NOMO-1 treated with dmso at 0.1 percent for 144 hours (cell line): Measurements from ENCODE around the gene USF2.

Experiments
- DNase-seq: peaks from one replicate; lab custom pipeline; 2025; ENCODE audit not compliant: unreplicated experiment; lab: John Stamatoyannopoulos, UW

Gene USF2

GRCh38 chr19:35298561-35298972 lies 29.8 kb downstream of the USF2 start:
- no peak for DNase-seq

- no peak for DNase-seq
Measured at GRCh38 chr19:35299523-35300338, 31.0 kb downstream of the USF2 start.

GRCh38 chr19:35300339-35300649 lies 31.5 kb downstream of the USF2 start:
- no peak for DNase-seq

GRCh38 chr19:35301961-35302360 lies 33.2 kb downstream of the USF2 start:
- DNase-seq: no peak

- no peak for DNase-seq
Measured at GRCh38 chr19:35302446-35302845, 33.7 kb downstream of the USF2 start.

GRCh38 chr19:35303357-35303915 lies 34.7 kb downstream of the USF2 start:
- DNase-seq: no peak

GRCh38 chr19:35304036-35304435 lies 35.3 kb downstream of the USF2 start:
- DNase-seq: no peak

- DNase-seq: no peak
Measured at GRCh38 chr19:35305181-35305580, 36.4 kb downstream of the USF2 start.

GRCh38 chr19:35306473-35307246 lies 37.9 kb downstream of the USF2 start:
- no peak for DNase-seq

- no peak for DNase-seq
Measured at GRCh38 chr19:35307931-35308330, 39.2 kb downstream of the USF2 start.

- DNase-seq: no peak
Measured at GRCh38 chr19:35308910-35309309, 40.1 kb downstream of the USF2 start.

- DNase-seq: no peak
Measured at GRCh38 chr19:35309481-35310279, 40.9 kb downstream of the USF2 start.

GRCh38 chr19:35310331-35310730 lies 41.6 kb downstream of the USF2 start:
- DNase-seq: no peak

GRCh38 chr19:35310811-35311465 lies 42.2 kb downstream of the USF2 start:
- no peak for DNase-seq

- DNase-seq: no peak
Measured at GRCh38 chr19:35311901-35312665, 43.3 kb downstream of the USF2 start.

GRCh38 chr19:35313587-35313986 lies 44.8 kb downstream of the USF2 start:
- no peak for DNase-seq

GRCh38 chr19:35314031-35314430 lies 45.3 kb downstream of the USF2 start:
- DNase-seq: no peak

- DNase-seq: no peak
Measured at GRCh38 chr19:35314858-35315470, 46.2 kb downstream of the USF2 start.

- DNase-seq: no peak
Measured at GRCh38 chr19:35315883-35316282, 47.1 kb downstream of the USF2 start.

GRCh38 chr19:35316560-35316959 lies 47.8 kb downstream of the USF2 start:
- no peak for DNase-seq
